GM12878 (cell line): Measurements from ENCODE around the gene RAPGEF1. TPM values are rescaled to one million over a fixed set of nuclear protein-coding genes. Genes with fewer than 3 reads are reported as not detected.

ENCODE experiments used
- ATAC-seq: fragments of 200-7000 bp; cut with Tn5 transposase; 3 replicates; pipeline ENCODE4 v1.9.1; 2020; ENCODE audit warnings: mild to moderate bottlenecking, moderate library complexity
- BruUV-seq: library from RNA; stranded (reverse); fragments of 400-500 nt; replicated peaks from 2 replicates; lab custom pipeline; 2021; lab: Mats Ljungman, UMichigan
- CTCF ChIA-PET: fragments of 300-600 bp; sonication (Branson Sonifier 250); formaldehyde crosslinking; extraction: SDS; loops from one replicate; lab custom pipeline; 2021; ENCODE audit warnings: inconsistent platforms; lab: Yijun Ruan, JAX
- POLR2A ChIA-PET: fragments of 350-600 bp; formaldehyde crosslinking; extraction: SDS; loops from one replicate; lab custom pipeline; 2021; ENCODE audit warnings: inconsistent platforms; lab: Charles Lee
- RAD21 ChIA-PET: fragments of 300-600 bp; sonication (Branson Sonifier 250); formaldehyde crosslinking; loops from one replicate; lab custom pipeline; 2023; ENCODE audit warnings: antibody characterized with exemption; ENCODE audit not compliant: unreplicated experiment; lab: Charles Lee
- SMC1A ChIA-PET: fragments of 300-600 bp; sonication (Branson Sonifier 250); formaldehyde crosslinking; loops from one replicate; lab custom pipeline; 2023; ENCODE audit not compliant: unreplicated experiment, uncharacterized antibody; lab: Charles Lee
- DNase-seq: peaks from one replicate; pipeline ENCODE4 v3.0.0-alpha.2; 2011; ENCODE audit warnings: low read depth, low spot score
- FAIRE-seq: peaks from 3 replicates; lab custom pipeline; 2011; peaks lifted over from hg19 to GRCh38; lab: Jason Lieb, UNC
- H2AFZ ChIP-seq: 2 replicates; pipeline ENCODE4 v1.6.0; 2011; ENCODE audit warnings: low read depth, low read length, control low read depth; ENCODE audit not compliant: control insufficient read depth
- H3K27ac ChIP-seq: 2 replicates; pipeline ENCODE4 v1.5.1; 2011; ENCODE audit warnings: control low read depth; ENCODE audit not compliant: control insufficient read depth, insufficient read depth
- H3K27me3 ChIP-seq, 2 experiments: replicated peaks in 1 of 2; 2 replicates each; pipeline versions ENCODE4 v1.6.0 to v1.6.1; 2011; ENCODE audit warnings: low read length in 1 of 2; ENCODE audit not compliant: control insufficient read depth in 2 of 2, insufficient read depth in 2 of 2
- H3K36me3 ChIP-seq, 2 experiments: 2 replicates each; pipeline ENCODE4 v1.5.1; 2011; ENCODE audit warnings: low read length in 1 of 2; ENCODE audit not compliant: control insufficient read depth in 2 of 2, insufficient read depth in 2 of 2
- H3K4me1 ChIP-seq: 2 replicates; pipeline ENCODE4 v1.6.1; 2011; ENCODE audit warnings: mild to moderate bottlenecking, low read length, moderate library complexity, mixed read lengths; ENCODE audit not compliant: control insufficient read depth, insufficient read depth
- H3K4me2 ChIP-seq: 2 replicates; pipeline ENCODE4 v1.6.0; 2011; ENCODE audit warnings: control low read depth; ENCODE audit not compliant: control insufficient read depth, insufficient read depth
- H3K4me3 ChIP-seq: fragments of 200-600 bp; sonication (generic); 2 replicates; pipeline ENCODE4 v1.5.1; 2016
- H3K79me2 ChIP-seq: 2 replicates; pipeline ENCODE4 v1.6.0; 2011; ENCODE audit warnings: low read length; ENCODE audit not compliant: control insufficient read depth, insufficient read depth
- H3K9ac ChIP-seq: 2 replicates; pipeline ENCODE4 v1.8.0; 2011; ENCODE audit warnings: low read length, control low read depth, mixed read lengths; ENCODE audit not compliant: control insufficient read depth, insufficient read depth
- H3K9me3 ChIP-seq: replicated peaks from 3 replicates; pipeline ENCODE4 v1.5.1; 2011; ENCODE audit warnings: mild to moderate bottlenecking, low read length; ENCODE audit not compliant: control insufficient read depth, insufficient read depth
- H4K20me1 ChIP-seq: 2 replicates; pipeline ENCODE4 v1.6.0; 2011; ENCODE audit not compliant: control insufficient read depth, insufficient read depth
- CREB1 ChIP-seq: IDR thresholded peaks from 2 replicates; pipeline ENCODE4 v1.6.1; 2012; ENCODE audit warnings: low read depth, mild to moderate bottlenecking, inconsistent platforms
- DPF2 ChIP-seq: fragments of 450-650 bp; IDR thresholded peaks from 2 replicates; pipeline ENCODE4 v1.6.1; 2017; ENCODE audit warnings: mild to moderate bottlenecking
- GABPA ChIP-seq: IDR thresholded peaks from 2 replicates; pipeline ENCODE4 v1.6.1; 2014; ENCODE audit warnings: antibody characterized with exemption, low read depth, mild to moderate bottlenecking, inconsistent platforms
- NFYA ChIP-seq: IDR thresholded peaks from 2 replicates; pipeline ENCODE4 v1.6.1; 2011; ENCODE audit warnings: low read depth, mild to moderate bottlenecking, low read length, improper control_type of control experiment, borderline replicate concordance
- RBBP5 ChIP-seq: fragments of 200-600 bp; sonication (generic); conservative IDR thresholded peaks from 2 replicates; pipeline ENCODE4 v1.6.1; 2016
- RCOR1 ChIP-seq: conservative IDR thresholded peaks from 2 replicates; pipeline ENCODE4 v1.6.1; 2012; ENCODE audit warnings: low read depth, low read length, improper control_type of control experiment
- TBL1XR1 ChIP-seq: IDR thresholded peaks from 2 replicates; pipeline ENCODE4 v1.6.1; 2012; ENCODE audit warnings: low read depth, low read length, improper control_type of control experiment
- TCF12 ChIP-seq: IDR thresholded peaks from 2 replicates; pipeline ENCODE4 v1.6.1; 2011; ENCODE audit warnings: low read depth, mild to moderate bottlenecking, low read length
- WGBS: methylation state at CpG from one replicate; pipeline ENCODE4 v1.1.6; 2016; ENCODE audit warnings: low lambda C conversion rate; ENCODE audit not compliant: insufficient replicate concordance, insufficient coverage; ENCODE audit errors: missing lambda C conversion rate; 5-methylcytosine and 5-hydroxymethylcytosine counted together
- in situ Hi-C: fragments of 300-500 bp; cut with MboI; formaldehyde crosslinking; loops from 9 replicates; pipeline ENCODE4 v1.14.3; 2018; ENCODE audit warnings: mixed read lengths
- intact Hi-C: fragments of 100-400 bp; cut with micrococcal nuclease; formaldehyde crosslinking; loops from one replicate; pipeline ENCODE4 v1.14.2; 2022; ENCODE audit not compliant: unreplicated experiment
- polyA plus RNA-seq, 11 experiments: library from polyadenylated mRNA; depleted of rRNA in 4 of 11; unstranded in 6 of 11; stranded (reverse) in 5 of 11; fragments of >200 nt; fragmentation: Nextera tagmentation in 4 of 11; fragmentation: Illumina TruSeq in 1 of 11; extraction: Ambion mirVana in 4 of 11; extraction: Trizol in 1 of 11; gene quantifications; 1 replicate in 1 of 11; 2 replicates in 10 of 11; pipeline versions ENCODE4 v1.2.1 to v1.2.3, GENCODE V29; 2011 to 2016; ENCODE audit warnings: inconsistent platforms in 2 of 11, missing spikeins in 2 of 11, low read depth in 1 of 11
- total RNA-seq, 4 experiments: library from RNA; depleted of rRNA in 3 of 4; stranded (reverse); fragments of >200 nt in 3 of 4; fragmentation: Illumina TruSeq in 1 of 4; extraction: Trizol in 1 of 4; gene quantifications; 2 replicates each; pipeline versions ENCODE4 v1.2.1 to v1.2.3, GENCODE V29; 2013 to 2021
- TF ChIP-seq, protein P1 (sequence below): IDR thresholded peaks from 2 replicates; pipeline ENCODE4 v1.6.1; 2012; ENCODE audit warnings: mild to moderate bottlenecking, low read depth, low read length
- TF ChIP-seq, protein P2 (sequence below): fragments of 450-650 bp; formaldehyde crosslinking; IDR thresholded peaks from 2 replicates; pipeline ENCODE4 v1.4.0; 2020; ENCODE audit warnings: mild to moderate bottlenecking, moderate library complexity

The RAPGEF1 gene
- total and polyA plus RNA-seq, 10 of the 15 experiments (the other 5 are each of a cell fraction or from before 2014, with no cell fraction given) = 0.42 to 113 (median 45.9) TPM

DNA sequence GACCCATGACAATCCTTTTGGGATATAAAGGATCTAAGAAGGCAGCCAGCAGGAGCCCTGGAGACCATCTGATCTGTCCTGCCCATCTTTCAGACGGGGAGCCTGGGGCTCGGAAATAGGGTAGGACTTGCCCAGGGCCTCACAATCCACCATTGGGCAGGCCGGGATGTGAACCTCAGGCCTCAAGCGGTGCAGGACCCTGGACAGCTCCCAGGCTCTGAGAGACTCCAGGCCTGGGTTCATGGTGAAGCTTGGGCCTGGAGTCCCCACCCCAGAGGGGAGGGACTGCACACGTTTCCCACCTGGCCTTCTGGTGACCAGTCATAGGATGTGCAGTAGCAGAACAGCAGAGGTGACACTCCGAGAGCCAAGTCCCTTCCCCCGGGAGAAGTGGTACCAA, 36.6 kb upstream of the RAPGEF1 start:
- no peak overlapping the region for H3K27ac ChIP-seq
- intact Hi-C loops (no loop called here), in situ Hi-C loops (no loop called here)
- ChIA-PET RAD21 (no interaction called here), CTCF (no interaction called here), SMC1A (no interaction called here), POLR2A (no interaction called here)
- no peak overlapping the region for H3K4me2 ChIP-seq
- no peak for FAIRE-seq
- H3K9me3 ChIP-seq = no peaks in the 10 kb centered on the region
- no peaks in the 10 kb centered on the region for H3K79me2 ChIP-seq
- no peaks in the 10 kb centered on the region for H3K36me3 ChIP-seq
- peak; percentile 47; the same call in 1 of the 3 replicates for ATAC-seq
- no peak for DNase-seq
- H3K4me1 ChIP-seq = no peaks in the 10 kb centered on the region
- no peak overlapping the region for H3K9ac ChIP-seq
- H4K20me1 ChIP-seq = no peaks in the 10 kb centered on the region
- H3K27me3 ChIP-seq = no peaks in the 10 kb centered on the region
- no peak overlapping the region for H2AFZ ChIP-seq
- 12% methylated on average over 7 of the region's 7 CpGs for WGBS
- TF ChIP-seq RCOR1 = no peak
- TF ChIP-seq, protein P1, sequence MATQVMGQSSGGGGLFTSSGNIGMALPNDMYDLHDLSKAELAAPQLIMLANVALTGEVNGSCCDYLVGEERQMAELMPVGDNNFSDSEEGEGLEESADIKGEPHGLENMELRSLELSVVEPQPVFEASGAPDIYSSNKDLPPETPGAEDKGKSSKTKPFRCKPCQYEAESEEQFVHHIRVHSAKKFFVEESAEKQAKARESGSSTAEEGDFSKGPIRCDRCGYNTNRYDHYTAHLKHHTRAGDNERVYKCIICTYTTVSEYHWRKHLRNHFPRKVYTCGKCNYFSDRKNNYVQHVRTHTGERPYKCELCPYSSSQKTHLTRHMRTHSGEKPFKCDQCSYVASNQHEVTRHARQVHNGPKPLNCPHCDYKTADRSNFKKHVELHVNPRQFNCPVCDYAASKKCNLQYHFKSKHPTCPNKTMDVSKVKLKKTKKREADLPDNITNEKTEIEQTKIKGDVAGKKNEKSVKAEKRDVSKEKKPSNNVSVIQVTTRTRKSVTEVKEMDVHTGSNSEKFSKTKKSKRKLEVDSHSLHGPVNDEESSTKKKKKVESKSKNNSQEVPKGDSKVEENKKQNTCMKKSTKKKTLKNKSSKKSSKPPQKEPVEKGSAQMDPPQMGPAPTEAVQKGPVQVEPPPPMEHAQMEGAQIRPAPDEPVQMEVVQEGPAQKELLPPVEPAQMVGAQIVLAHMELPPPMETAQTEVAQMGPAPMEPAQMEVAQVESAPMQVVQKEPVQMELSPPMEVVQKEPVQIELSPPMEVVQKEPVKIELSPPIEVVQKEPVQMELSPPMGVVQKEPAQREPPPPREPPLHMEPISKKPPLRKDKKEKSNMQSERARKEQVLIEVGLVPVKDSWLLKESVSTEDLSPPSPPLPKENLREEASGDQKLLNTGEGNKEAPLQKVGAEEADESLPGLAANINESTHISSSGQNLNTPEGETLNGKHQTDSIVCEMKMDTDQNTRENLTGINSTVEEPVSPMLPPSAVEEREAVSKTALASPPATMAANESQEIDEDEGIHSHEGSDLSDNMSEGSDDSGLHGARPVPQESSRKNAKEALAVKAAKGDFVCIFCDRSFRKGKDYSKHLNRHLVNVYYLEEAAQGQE = peak; percentile 89
- no peak for TF ChIP-seq CREB1
- BruUV-seq = no TSS peak
- H3K4me3 ChIP-seq = no peak overlapping the region

DNA sequence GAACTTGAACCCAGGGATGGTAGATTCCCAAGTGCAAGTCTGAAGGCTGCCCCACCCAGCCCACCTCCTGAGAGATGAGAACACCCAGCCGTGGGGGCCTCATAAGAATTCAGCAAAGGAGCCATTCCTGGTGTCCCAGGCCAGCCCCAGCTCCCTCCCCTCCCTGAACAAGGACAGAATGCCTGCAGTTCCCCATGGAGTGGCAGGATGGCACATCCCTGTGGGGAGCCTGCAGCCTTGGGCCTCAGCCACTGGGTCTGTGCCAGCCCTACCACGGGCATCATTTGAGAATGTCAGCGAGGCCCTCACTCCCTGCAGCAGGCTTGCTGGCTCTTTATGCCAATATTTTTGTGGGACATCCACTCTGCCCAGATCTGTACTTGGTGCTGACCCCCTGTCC, 36.2 kb upstream of the RAPGEF1 start:
- RAD21 ChIA-PET = no interaction called here
- Histone ChIP-seq H3K36me3 (no peaks in the 10 kb centered on the region), H3K4me2 (no peak overlapping the region), H3K4me3 (no peak overlapping the region), H2AFZ (no peak overlapping the region), H3K9me3 (no peaks in the 10 kb centered on the region), H3K27me3 (no peaks in the 10 kb centered on the region), H3K9ac (no peak overlapping the region), H3K79me2 (no peaks in the 10 kb centered on the region), H3K27ac (no peak overlapping the region), H3K4me1 (no peaks in the 10 kb centered on the region), H4K20me1 (no peaks in the 10 kb centered on the region)
- no peak for FAIRE-seq
- WGBS = 0% methylated on average over 3 of the region's 3 CpGs
- DNase-seq = no peak
- intact Hi-C loops (no loop called here), in situ Hi-C loops (no loop called here)
- POLR2A ChIA-PET = no interaction called here
- CTCF ChIA-PET = no interaction called here
- no TSS peak for BruUV-seq
- SMC1A ChIA-PET = no interaction called here
- no peak for ATAC-seq
- TF ChIP-seq, protein P2, sequence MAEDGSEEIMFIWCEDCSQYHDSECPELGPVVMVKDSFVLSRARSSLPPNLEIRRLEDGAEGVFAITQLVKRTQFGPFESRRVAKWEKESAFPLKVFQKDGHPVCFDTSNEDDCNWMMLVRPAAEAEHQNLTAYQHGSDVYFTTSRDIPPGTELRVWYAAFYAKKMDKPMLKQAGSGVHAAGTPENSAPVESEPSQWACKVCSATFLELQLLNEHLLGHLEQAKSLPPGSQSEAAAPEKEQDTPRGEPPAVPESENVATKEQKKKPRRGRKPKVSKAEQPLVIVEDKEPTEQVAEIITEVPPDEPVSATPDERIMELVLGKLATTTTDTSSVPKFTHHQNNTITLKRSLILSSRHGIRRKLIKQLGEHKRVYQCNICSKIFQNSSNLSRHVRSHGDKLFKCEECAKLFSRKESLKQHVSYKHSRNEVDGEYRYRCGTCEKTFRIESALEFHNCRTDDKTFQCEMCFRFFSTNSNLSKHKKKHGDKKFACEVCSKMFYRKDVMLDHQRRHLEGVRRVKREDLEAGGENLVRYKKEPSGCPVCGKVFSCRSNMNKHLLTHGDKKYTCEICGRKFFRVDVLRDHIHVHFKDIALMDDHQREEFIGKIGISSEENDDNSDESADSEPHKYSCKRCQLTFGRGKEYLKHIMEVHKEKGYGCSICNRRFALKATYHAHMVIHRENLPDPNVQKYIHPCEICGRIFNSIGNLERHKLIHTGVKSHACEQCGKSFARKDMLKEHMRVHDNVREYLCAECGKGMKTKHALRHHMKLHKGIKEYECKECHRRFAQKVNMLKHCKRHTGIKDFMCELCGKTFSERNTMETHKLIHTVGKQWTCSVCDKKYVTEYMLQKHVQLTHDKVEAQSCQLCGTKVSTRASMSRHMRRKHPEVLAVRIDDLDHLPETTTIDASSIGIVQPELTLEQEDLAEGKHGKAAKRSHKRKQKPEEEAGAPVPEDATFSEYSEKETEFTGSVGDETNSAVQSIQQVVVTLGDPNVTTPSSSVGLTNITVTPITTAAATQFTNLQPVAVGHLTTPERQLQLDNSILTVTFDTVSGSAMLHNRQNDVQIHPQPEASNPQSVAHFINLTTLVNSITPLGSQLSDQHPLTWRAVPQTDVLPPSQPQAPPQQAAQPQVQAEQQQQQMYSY (CRISPR knock-in tag) = no peak
- TF ChIP-seq TBL1XR1 (no peak), RBBP5 (no peak), NFYA (no peak), DPF2 (no peak), TCF12 (no peak), GABPA (no peak)
